K562 (cell line): ENCODE data around the gene ARSK. TPM values are rescaled to one million over a fixed set of nuclear protein-coding genes. Genes with fewer than 3 reads are reported as not detected.
A peak's percentile ranks its signal among the peaks of the same experiment; 100 is the strongest.

Source experiments
- CCAR2 ChIP-seq: fragments of 200-400 bp; formaldehyde crosslinking; IDR thresholded peaks from 2 replicates; pipeline ENCODE4 v1.6.1; 2017; ENCODE audit warnings: mild to moderate bottlenecking, low read depth, low read length
- DACH1 ChIP-seq: fragments of 450-650 bp; IDR thresholded peaks from 2 replicates; pipeline ENCODE4 v1.6.1; 2018; ENCODE audit not compliant: partially characterized antibody
- DEAF1 ChIP-seq: fragments of 450-650 bp; formaldehyde crosslinking; IDR thresholded peaks from 2 replicates; pipeline ENCODE4 v1.4.0; 2020; ENCODE audit warnings: mild to moderate bottlenecking, moderate library complexity
- DLX4 ChIP-seq: fragments of 250-450 bp; sonication (Bioruptor Pico); IDR thresholded peaks from 2 replicates; pipeline ENCODE4 v1.6.1; 2021; ENCODE audit warnings: mild to moderate bottlenecking
- GTF3C2 ChIP-seq: IDR thresholded peaks from 3 replicates; pipeline ENCODE4 v1.6.1; 2011; ENCODE audit warnings: borderline replicate concordance, mild to moderate bottlenecking, moderate library complexity; ENCODE audit not compliant: insufficient read length; ENCODE audit errors: extremely low read depth
- HDAC2 ChIP-seq: fragments of 450-650 bp; IDR thresholded peaks from 2 replicates; pipeline ENCODE4 v1.6.1; 2016; ENCODE audit warnings: mild to moderate bottlenecking
- MECOM ChIP-seq: fragments of 250-450 bp; sonication (Bioruptor Pico); IDR thresholded peaks from 2 replicates; pipeline ENCODE4 v1.8.0; 2022; ENCODE audit warnings: inconsistent platforms
- RCOR1 ChIP-seq, 2 experiments: IDR thresholded peaks; 2 replicates each; pipeline ENCODE4 v1.6.1; 2012; ENCODE audit warnings: low read depth in 2 of 2, low read length in 2 of 2, borderline replicate concordance in 1 of 2, improper control_type of control experiment in 1 of 2
- TAL1 ChIP-seq: fragments of 450-650 bp; IDR thresholded peaks from 2 replicates; pipeline ENCODE4 v1.6.1; 2016; ENCODE audit warnings: mild to moderate bottlenecking
- TCF3 ChIP-seq: sonication (generic); formaldehyde crosslinking; IDR thresholded peaks from 2 replicates; pipeline ENCODE4 v1.4.0; 2020; ENCODE audit warnings: mild to moderate bottlenecking, missing genetic modification reagents
- THRB ChIP-seq: fragments of 450-650 bp; formaldehyde crosslinking; conservative IDR thresholded peaks from 2 replicates; pipeline ENCODE4 v1.4.0; 2022; ENCODE audit warnings: mild to moderate bottlenecking, missing genetic modification characterization
- ZBTB40 ChIP-seq, 2 experiments: fragments of 450-650 bp in 1 of 2; sonication (generic) in 1 of 2; formaldehyde crosslinking in 1 of 2; IDR thresholded peaks; 2 replicates each; pipeline versions ENCODE4 v1.7.1 to v1.9.0; 2016 to 2022; ENCODE audit warnings: inconsistent platforms in 1 of 2, mild to moderate bottlenecking in 1 of 2, missing genetic modification reagents in 1 of 2
- polyA plus RNA-seq, 8 experiments: library from polyadenylated mRNA; depleted of rRNA in 4 of 8; stranded (reverse) in 5 of 8; unstranded in 3 of 8; fragments of >200 nt; fragmentation: Nextera tagmentation in 2 of 8; fragmentation: Illumina TruSeq in 1 of 8; extraction: Ambion mirVana in 2 of 8; extraction: Trizol in 1 of 8; gene quantifications; 2 replicates each; pipeline versions ENCODE4 v1.2.1 to v1.2.3, GENCODE V29; 2011 to 2014; ENCODE audit warnings: inconsistent platforms in 1 of 8, missing spikeins in 1 of 8
- total RNA-seq, 7 experiments: library from RNA; depleted of rRNA in 6 of 7; stranded (reverse); fragments of >200 nt in 6 of 7; fragmentation: Illumina TruSeq in 2 of 7; extraction: Trizol in 2 of 7; gene quantifications; 2 replicates each; pipeline versions ENCODE4 v1.2.1 to v1.2.3, GENCODE V29; 2011 to 2021; ENCODE audit warnings: low replicate concordance in 1 of 7

The ARSK gene
- total and polyA plus RNA-seq, 9 of the 15 experiments (the other 6 are each of a cell fraction or from before 2014, with no cell fraction given) = 2.7 to 9.4 (median 7.1) TPM

- no peak for TF ChIP-seq DLX4 (CRISPR knock-in tag)
- TF ChIP-seq DEAF1 (CRISPR knock-in tag) = no peak
- TF ChIP-seq GTF3C2 = no peak
- TF ChIP-seq TCF3 (CRISPR knock-in tag) = peak; percentile 49
- peak; percentile 51 for TF ChIP-seq TAL1
- TF ChIP-seq DACH1 = no peak
- no peak for TF ChIP-seq THRB (CRISPR knock-in tag)
- 0 out of 4 replicates have a peak, but pooled peaks of 1 of the 2 experiments have one; percentile 16 for TF ChIP-seq RCOR1 (IDR thresholded peaks at IDR 0.05; ENCODE audit: borderline replicate concordance in 1 of 2, low read depth in 2 of 2, low read length in 2 of 2)
- TF ChIP-seq HDAC2 = no peak
- TF ChIP-seq CCAR2 = no peak
- 0 out of 2 replicates have a peak, but pooled peaks have one; percentile 20 for TF ChIP-seq MECOM
- no peak for TF ChIP-seq ZBTB40 (IDR thresholded peaks at IDR 0.05)
- TF ChIP-seq ZBTB40 (CRISPR knock-in tag; IDR thresholded peaks at IDR 0.05) = no peak
Measured at GRCh38 chr5:95583992-95584391, 29.1 kb downstream of the ARSK start (continued).
